NCI-H510A treated with DMSO at 0.1 percent for 48 hours (cell line): ENCODE measurements around the gene NAPB.
"Not testable (repeated sequence)": the region's sequence is repeated elsewhere in the genome, so short reads cannot be mapped to it uniquely, and the experiment has no call there.

ENCODE experiments used
- DNase-seq: peaks from one replicate; lab custom pipeline; 2025; lab: John Stamatoyannopoulos, UW

The NAPB gene

DNA sequence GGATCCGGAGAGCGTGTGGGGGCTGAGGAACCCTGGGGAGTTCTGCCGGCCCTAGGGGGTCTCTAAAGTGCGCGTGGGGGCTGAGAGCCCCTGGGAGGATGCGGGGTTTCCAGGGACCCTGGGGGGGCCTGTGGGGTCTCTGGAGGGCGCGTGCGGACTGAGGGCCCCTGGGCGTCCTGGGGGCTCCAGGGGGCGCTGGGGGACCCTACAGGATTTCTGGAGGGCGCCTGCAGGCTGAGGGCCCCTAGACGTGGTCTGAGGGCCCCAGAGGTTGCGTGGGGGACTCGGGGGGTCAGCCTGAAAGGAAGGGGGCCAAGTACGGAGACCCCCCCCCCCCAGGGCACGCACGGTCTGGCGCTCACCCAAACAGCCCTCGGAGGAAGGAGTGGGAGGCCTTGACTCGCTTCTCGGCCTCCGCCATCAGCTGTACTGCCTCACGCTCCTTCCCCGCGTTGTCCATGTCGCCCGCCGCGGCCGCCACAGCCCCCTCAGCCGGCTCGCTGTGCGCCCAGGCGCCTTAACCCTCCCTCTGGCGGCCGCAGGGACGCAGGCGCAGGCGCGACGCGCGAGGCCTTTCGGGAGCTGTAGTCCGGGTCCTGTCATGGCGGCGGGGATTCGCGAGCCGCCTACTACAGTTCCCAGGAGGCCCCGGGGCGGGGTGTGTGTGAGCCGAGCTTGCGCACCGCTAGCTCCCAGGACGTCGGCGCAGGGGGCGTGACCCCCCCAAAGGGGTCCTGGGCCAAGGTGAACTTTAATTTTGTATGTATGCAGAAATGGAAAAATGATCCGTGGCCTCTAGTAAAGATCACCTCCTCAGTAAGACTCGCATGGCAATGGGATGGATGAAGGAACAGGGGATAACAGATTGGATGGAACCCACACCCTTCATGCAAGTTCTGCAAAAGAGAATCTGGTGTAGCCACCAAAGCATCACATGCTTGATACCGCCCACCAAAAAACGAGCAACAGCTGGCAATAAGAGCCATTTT is at the start of gene NAPB:
Gene NAPB, minus strand, starts transcription at position 546 of the 989 bp plus-strand sequence. Its CDS starts 86 bp downstream, at position 460.
- DNase-seq: peak; percentile 97

DNA sequence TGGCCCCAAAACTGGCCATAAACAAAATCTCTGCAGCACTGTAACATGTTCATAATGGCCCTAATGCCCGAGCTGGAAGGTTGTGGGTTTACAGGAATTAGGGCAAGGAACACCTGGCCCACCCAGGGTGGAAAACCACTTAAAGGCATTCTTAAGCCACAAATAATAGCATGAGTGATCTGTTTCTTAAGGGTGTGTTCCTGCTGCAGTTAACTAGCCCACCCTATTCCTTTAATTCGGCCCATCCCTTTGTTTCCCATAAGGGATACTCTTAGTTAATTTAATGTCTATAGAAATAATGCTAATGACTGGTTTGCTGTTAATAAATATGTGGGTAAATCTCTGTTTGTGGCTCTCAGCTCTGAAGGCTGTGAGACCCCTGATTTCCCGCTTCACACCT is 45.7 kb upstream of the NAPB start:
- DNase-seq: not testable (repeated sequence)

DNA sequence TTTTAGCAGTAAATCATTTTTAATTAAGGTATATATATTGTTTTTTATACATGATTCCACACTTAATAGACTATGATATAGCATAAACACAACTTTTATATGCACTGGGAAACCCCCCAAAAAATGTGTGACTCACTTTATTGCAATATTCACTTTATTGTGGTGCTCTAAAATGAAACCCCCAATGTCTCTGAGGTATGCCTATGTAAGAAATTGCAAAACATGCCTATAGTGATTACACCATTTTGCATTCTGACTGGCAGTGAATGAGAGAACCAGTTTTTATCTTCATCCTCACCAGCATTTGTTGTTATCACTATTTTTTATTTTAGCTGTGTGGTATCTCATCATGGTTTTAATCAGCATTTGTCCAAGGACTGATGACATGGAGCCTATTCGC is 39.9 kb upstream of the NAPB start:
- no peak for DNase-seq

DNA sequence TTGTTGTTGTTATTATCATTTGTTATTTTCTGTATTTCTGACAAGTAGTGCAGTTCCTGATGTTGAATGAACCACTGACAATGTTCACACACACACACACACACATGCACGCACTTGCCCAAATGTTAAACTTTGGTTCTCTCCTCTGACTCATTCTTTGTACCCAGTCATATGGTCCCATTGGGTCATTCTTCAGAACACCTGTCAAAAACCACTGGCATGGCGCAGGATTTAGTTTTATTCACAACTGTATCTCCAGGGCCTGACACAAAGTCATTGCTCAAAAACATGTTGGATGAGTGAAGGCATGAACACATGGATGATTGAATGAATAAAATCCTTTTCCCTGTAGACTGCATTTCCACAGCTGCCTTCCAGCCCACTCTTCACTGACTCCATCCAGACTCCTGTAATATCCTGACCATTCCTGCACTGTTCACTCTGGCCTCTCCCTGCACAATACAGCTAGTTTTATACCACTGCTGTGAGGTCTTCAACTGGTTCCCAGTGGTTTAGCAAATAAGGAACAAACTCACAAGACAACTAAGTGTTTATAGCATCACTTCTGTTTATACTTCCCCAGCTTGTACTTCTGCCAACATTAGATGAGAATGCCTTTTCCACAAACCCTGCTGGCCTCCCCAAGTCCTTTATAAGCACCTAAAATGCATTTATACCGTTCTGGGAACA is 38.3 kb upstream of the NAPB start:
- no peak for DNase-seq

DNA sequence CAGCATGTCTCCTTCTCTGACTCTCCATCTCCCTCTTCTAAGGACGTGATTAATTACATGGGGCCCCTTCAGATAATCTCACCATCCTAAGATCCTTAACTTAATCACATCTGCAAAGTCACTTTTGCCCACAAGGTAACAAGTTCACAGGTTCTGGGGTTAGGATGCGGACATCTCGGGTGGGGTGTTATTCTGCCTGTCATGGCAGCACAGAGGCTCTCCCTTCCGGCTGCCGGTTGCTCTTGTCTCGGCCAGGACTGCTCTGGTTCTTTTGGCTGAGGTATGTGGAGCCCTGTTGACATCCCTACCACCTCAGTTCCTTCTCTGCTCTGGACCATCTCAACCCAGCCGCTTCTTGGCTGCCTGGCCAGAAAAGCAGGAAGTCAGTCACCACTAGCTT is 35.6 kb upstream of the NAPB start:
- DNase-seq: no peak

DNA sequence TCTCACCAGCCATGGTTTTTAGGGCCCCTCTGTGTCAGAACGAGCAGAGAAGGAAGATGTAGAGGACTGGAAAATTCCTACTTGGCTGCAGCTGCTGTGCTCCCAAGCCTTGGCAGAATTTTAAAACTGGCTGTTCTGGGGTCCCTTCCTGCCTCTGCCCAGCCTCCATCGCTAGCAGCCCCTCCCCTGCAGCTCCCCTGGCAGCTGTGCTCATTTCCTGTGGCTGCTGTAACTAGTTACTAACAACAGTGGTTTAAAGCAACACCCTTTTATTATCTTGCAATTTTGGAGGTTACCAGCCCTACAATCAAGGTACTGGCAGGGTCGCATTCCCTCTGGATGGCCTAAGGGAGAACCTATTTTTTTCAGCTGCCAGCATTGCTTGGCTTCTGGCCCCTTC is 35.1 kb upstream of the NAPB start:
- no peak for DNase-seq

DNA sequence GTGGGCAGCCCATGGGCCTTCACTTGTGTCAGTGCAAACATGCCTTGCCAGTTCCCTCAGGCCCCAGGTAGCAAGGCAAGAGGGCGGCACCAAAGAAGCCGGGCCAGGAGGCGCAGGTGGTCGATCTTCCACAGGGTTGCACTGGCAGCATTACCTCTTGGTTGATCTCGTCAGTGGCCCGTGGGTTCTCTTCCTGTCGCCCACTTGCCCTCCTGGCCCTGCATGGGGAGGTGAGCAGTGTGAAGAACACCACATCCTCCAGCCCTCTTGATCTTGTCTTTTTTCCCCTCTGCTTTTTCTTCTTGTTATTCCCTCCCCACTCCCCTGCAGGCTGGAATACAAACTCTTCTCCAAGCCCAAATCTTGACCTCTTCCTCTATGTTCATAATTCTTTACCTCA is 34.4 kb upstream of the NAPB start:
- DNase-seq: no peak

DNA sequence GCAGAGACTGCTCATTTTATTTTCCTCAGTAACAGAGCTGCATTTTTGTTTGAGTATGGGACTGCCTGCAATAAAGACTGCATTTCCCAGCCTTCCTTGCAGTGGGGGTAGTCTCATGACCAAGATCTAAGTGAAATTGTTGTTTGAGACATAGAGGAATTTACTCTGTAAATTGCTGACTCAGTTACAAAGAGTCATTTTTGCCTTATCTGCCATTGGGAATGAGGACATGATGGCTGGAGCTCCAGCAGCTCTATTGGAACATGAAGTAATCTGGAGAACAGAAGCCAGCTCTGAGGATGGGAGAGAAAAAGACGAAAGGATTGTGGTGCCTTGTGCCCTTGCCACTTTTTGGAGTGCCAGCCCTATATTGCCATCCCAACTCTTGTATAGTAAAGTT is 33.5 kb upstream of the NAPB start:
- DNase-seq: no peak

DNA sequence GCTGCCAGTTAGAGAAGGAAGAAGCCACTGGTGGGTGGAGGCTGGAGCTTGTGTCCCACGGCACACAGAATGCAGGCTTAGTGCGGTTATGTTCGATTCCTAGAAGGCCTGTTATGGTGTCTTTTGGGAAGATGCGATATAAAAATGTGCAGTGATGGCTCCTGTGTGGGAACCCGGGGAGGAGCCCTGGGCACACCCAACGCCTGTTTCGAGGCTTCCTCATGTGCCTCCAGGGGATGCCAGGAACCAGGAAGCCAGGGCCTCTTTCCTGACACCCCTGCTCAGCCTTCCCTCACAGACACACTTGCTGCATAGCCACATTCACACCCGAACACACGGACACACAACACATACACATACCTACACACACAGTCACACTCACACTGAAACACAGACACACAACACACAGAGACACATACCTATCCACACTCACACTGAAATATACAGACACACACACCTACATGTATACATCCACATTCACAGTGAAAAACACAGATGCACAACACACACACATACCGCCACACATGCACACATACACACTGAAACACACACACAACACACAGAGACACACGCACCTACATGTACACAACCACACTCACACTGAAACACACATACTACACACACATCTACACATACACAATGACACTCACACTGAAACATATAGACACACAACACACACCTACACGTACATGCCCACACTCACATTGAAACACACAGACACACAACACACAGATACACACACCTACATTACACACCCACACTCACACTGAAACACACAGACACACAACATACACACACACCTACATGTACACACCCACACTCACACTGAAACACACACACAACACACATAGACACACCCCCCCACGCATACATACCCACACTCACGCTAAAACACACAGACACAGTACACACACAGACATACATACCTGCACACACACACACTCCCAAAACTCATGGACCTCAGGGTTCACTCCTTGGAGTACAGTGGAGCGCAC is 32.6 kb upstream of the NAPB start:
- DNase-seq: no peak

DNA sequence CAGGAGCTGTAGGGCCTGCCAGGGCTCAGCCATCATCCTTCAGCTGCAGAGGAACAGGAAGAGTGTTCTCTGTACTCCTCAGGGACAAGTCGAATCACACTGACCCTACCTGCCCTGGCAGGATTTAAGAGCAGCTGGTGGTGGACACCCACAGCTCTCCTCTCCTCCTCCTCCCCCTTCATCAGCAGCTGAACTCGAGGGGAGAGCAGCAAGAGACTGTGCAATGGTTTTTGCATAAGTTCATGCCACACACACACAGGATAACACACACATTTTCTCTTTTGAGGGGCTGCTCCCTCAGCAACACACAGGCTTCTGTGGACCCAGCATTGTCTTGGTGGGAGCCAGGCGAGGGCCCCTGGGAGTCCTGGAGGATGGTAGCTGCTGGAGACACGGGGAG is 31.5 kb upstream of the NAPB start, which contains the start of gene CST11:
Gene CST11, minus strand, starts transcription at position 101 of the 400 bp plus-strand sequence. Its CDS starts 65 bp downstream, at position 36.
- DNase-seq: no peak

DNA sequence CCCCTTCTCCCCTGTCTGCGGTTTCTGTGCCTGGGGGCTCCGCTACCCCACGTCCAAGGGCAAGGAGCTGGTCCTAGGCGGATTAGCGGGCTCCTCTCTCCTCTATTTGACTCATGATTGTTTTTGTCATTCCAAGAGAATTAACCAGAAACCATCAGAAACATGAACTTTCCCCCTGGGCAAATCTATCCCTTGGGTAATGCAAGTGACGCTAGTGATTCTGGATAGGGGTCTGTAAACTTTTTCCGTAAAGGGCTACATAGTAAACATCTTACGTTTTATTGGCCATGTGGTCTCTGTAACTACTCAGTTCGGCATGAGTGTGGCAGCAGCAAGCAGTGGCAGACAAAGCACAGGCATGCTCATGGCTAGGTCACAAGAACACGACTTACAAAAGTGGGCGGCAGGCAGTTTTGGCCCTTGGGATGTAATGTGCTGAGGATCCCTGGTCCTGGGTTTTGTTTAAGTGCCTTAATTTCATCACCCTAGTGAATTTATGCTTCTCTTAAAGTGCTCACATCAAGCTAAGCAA is 30.7 kb upstream of the NAPB start:
- no peak for DNase-seq

DNA sequence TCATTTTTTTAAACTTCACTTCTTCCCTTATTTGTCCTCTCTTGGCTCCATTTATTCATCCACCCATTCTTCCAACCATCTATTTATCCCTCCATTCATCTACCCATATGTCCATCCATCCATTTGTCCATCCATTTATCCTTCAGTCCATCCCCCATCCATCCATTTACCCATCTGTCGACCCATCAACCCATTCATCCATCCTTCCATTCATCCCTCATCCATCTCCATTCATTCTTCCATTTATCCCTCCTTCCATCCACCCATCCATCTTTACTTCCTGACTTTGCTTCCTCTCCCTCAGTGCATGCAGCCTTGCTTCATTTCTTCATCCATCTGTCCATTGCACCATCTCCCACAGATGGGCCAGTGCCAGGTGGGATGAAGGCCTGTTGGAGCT is 29.6 kb upstream of the NAPB start:
- DNase-seq: no peak

DNA sequence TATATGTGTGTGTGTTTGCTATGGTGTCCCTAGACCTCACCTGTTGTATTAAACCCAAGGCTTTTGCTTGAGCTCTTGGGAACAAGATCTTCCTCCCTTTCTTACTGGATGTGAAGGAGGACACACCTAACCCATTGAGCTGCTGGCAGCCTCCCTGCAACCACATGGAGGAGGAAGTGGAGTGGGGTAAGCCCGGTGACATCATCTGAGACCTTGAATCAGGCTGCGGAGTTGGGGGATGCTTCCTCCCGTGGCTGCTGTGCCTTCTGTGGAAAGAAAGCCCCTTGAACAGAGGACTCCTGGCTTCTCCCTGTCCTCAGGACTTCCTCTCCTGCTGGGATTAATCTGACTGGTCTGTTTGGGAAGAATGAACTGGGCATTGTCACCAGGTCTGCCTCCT is 28.1 kb upstream of the NAPB start:
- DNase-seq: no peak

DNA sequence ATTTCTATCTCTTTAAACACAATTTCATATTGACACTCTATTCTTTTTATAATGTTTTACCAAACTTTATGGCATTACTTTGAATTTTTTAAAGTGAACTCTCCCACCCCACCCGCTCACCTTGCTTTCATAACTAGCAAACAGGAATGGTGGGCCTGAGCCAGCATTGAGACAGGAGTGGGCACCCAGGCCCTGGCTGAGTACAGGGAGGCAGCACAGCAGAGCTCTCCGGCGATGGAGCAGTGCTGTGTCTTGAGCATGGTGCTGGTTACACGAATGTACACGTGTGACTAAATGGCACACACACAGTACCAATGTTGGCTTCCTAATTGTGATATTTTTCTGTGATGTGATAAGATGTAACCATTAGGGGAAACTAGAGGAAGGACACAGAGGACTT is 26.9 kb upstream of the NAPB start:
- no peak for DNase-seq

DNA sequence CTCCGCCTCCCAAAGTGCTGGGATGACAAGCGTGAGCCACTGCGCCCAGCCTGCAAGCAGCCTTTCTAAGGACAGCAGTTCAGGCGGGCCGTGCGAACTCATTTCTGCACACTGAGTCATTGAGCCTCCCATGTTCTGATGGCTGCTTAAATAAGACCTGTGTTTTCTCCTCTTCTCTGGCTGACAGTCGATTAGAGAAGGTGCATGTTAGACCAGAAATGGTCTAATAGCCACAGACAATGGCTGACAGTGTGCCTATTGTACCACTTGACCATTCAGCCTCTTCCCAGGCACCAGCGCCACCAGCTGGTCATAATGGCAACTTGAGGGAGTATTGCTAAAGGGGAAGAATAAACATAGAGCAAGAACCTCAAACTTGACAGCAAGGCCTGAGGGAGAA is 25.2 kb upstream of the NAPB start:
- peak; percentile 18 for DNase-seq

DNA sequence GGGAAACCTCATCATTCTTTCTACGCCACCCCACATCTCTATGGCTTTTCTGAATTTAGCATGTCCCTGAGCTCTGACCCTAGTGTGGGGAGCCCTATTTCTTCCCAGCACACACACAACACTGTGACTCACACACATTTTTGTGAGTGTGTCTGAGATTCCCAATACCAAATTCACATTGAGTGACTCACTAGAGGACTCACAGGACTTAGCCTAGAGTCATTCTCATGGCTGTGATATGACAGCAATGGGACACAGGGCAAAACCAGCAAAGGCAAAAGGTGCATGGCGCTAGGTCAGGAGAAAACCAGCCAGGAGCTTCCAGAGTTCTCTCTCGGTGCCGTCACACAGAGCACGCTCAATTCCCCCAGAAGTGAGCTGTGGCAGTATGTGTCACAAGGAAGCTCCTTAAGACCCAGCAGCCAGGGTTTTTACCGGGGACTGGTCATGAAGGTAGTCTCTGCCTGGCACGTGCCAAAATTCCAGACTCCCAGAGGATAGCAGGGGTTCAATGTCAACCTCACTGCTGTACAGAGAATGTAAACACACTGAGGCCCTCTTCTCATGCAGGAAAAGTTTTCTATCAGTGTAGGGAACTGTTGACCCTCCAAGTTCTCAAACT is 24.4 kb upstream of the NAPB start:
- DNase-seq: no peak

DNA sequence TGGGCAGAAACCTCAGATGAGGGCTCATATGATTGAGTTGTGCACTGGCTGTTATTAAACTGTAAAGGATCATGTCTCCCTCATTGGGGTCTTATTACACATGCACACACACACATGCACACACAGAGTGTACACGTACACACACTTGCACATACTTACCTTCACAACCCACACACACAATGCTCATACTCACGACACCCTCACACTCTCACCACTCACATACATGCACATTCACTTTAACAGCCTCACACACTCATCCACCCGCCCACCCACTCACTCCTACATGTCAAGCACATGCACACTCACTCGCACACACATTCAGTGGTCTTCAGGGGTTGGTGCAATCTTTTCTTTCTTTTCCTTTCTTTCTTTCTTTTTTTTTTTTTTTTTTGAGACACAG is 23.6 kb upstream of the NAPB start:
- no peak for DNase-seq

DNA sequence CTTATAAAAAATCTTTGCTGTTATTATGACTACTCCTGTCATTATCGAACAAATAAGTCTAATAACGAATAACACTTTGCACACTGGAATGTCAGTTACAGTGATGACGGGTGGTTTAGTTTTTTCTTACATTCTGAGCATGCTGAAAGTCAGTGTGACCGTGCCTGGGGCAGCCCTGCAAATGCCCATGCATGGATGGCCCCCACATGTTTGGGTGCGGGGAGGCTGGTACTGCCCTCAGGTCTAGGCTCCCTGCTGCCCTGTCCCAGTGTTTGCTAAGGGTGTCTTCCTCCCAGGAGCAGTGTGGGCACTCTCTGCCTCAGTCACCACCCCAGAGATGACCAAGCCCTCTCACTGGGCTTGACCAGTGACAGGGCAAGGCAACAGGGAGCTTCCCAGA is 21.1 kb upstream of the NAPB start:
- no peak for DNase-seq

DNA sequence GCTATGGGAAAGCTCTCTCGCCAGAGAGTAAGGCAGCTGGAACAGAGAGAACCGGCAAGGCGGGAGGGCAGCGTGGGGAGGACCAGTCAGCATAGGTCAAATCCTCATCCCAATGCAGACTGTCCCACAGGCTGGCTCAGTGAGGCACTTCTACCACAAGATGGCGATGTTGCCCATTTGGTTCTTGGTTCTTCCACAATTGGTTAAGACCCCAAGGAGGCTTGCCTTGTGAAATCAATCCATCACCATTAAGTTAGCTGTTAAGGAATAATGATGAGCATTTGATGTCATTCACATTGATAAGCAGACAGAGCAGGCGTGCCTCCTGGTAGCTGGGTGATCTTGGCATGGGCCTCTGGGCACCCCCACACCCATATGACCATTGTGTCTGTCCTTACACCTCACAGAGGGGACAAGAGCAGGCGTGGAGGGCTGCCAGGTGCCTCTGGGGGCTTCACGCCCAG is 20.6 kb upstream of the NAPB start:
- peak; percentile 58 for DNase-seq

DNA sequence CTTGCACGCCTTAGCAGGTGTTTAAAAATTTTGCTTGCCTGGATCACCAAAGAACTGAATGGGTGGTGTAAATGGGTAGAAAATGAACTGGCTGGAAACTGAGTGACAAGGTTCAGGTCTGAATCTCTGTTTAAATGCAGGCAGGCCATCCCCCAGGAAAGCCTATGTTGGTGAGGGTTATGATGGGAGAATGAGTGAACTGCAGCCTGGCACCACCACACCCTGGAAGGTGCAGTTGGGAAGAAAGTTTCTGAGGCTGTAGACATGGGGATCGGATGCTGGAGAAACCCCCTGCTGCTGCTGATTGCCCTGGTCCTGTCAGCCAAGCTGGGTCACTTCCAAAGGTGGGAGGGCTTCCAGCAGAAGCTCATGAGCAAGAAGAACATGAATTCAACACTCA is 18.7 kb upstream of the NAPB start:
- DNase-seq: no peak

DNA sequence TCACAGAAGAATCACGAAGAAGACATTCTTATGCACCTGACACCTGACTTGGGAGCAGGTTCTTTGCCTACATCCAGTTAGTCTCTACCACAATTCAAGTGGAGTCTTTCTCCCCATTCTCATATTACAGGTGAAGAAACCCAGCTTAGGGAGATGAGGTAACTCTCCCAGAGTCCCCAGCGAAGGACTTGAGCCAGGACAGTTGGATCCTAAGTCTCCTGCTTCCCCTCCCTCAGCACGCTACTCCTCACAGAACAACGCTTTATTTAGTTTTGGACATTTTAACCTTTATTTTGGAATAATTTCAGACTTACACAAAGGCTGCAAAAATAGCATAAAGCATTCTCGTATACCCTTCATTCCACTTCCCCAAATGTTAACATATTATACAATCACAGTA is 17.4 kb upstream of the NAPB start:
- DNase-seq: no peak
